CD4-positive, alpha-beta T cell treated with Interferon alpha-2 for 1 hour (primary cell): Measurements from ENCODE around the gene CDHR1.
"Not testable (repeated sequence)": the region's sequence is repeated elsewhere in the genome, so short reads cannot be mapped to it uniquely, and the experiment has no call there.

Source experiments
- DNase-seq, 2 donors: peaks; one replicate each; pipeline ENCODE4 v3.0.0-alpha.2; 2020 to 2022

Gene CDHR1

DNA sequence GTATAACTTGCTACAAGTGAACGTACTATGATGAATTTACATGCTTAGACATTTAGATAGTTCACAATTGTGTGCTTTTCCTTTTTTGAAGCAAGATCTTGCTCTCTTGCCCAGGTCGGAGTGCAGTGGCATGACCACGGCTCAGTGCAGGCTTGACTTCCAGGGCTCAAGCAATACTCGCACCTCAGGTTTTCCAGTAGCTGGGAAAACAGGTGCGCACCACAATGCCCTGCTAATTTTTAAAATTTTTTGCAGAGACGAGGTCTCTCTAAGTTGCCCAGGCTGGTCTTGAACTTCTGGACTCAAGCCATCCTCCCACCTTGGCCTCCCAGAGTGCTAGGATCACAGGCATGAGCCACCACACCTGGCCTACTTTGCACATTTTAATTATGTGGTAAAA, 18.9 kb upstream of the CDHR1 start:
- DNase-seq = no peak

DNA sequence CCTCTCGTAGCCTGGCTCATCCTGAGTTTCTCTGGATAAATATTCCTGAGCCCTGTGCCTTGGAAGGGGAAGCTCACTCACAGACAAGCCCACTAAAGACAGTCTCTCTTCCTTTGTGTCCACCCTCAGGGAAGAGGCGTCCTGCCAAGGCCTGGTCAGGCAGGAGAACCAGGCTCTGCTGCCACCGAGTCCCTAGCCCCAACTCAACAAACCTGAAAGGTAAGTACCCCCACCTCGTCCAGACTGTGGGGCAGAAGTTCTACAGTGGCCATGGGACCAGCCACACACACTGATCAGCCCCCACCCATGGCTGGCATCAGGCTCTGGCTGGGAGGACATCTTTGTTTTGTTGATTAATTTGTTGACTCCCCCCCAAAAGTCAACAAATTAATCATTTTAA, 18.0 kb upstream of the CDHR1 start:
- DNase-seq = no peak

- no peak for DNase-seq
Observed at GRCh38 chr10:84176836-84177474, 17.4 kb upstream of the CDHR1 start.

GRCh38 chr10:84177541-84178141, 16.7 kb upstream of the CDHR1 start:
- peak; percentile 67 to 74 for DNase-seq

- DNase-seq = no peak
Observed at GRCh38 chr10:84178160-84178609, 16.2 kb upstream of the CDHR1 start.

DNA sequence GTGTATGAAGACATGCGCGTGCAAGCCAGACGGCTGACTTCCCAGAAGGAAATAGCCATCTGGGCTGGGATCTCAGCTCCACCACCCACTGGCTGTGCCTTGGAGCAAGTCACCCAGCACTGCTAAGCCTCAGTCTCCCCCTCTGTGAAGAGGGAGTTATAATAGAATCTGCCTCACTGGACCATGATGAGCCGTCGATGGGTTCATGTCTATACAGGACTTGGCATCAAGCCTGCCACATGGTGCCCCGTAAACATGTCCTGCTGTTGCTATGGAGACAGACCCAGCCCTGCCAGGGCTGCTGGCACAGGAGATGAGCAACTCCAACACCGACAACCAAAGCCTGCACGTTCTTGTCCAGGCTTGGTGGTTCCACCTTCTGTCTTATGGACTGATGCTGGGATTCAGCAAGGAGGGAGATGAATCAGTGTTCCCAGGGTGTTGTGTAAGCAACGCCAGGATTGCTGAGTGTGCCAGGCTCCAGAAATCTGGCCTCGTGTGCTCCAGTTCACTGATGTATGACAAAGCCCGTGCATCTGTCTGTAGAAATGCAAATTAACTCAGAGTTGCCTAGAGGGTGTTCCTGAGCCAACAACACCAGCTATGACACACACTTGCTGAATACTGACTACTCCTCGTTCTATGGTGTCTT, 15.2 kb upstream of the CDHR1 start:
- peak; percentile 33 to 53 for DNase-seq

- DNase-seq = not testable (repeated sequence)
Observed at GRCh38 chr10:84180386-84180785, 14.0 kb upstream of the CDHR1 start.

GRCh38 chr10:84181631-84182030, 12.7 kb upstream of the CDHR1 start:
- no peak for DNase-seq

DNA sequence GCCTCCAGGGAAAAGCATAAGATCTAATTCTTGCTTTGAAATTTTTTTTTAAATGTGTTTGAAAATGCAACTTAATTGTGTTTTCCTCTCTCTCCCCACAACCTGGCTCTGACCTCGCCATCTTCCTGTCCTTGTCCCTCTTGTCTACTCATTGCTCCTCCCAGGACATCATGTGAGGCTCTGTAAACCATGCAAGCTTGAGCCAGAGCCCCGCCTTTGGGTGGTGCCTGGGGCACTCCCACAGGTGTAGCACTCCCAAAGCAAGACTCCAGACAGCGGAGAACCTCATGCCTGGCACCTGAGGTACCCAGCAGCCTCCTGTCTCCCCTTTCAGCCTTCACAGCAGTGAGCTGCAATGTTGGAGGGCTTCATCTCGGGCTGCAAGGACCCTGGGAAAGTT, 9.8 kb upstream of the CDHR1 start:
- no peak for DNase-seq

- no peak for DNase-seq
Observed at GRCh38 chr10:84185526-84186175, 8.7 kb upstream of the CDHR1 start.

GRCh38 chr10:84188815-84189214, 5.5 kb upstream of the CDHR1 start:
- no peak for DNase-seq

- DNase-seq = no peak
Observed at GRCh38 chr10:84190621-84191020, 3.7 kb upstream of the CDHR1 start.

DNA sequence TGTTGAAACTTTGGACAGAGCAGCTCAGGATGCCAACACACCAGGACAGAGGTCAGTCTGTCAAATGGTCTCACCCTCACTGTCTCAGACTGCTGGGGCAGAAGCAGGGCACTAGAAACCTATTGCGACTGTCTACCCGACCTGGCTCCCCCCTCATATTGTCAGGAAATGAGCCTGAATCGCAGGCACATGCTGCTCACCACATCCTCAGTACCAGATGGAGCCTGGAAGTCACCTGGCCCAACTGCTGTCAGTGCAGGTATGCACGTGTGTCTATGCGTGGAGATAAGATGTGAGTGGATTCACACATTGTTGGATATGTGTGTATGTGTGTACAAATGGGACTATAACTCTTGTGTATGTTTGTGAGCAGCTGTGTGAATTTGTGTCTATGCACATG, 3.2 kb upstream of the CDHR1 start:
- DNase-seq = peak; percentile 18 to 43

DNA sequence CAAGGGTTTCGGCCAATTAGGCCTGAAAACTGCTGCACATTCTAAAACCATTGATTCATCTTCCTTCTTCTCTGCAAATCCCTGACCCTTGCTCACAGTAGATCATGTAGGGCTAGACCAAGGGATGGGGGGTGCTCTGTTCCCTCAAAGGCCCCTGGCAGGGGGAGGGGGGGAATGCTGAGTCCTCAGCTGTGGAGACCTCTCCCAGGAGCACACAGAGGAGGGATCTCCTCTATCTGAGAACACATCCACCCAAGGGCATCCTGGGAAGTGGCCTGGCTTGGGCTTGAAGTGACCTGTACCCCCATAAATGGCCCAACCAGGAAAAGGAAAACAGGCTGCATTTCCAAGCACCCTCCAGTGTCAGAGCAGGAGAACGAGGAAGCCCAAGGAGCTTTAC, 1.0 kb upstream of the CDHR1 start:
- DNase-seq = no peak

DNA sequence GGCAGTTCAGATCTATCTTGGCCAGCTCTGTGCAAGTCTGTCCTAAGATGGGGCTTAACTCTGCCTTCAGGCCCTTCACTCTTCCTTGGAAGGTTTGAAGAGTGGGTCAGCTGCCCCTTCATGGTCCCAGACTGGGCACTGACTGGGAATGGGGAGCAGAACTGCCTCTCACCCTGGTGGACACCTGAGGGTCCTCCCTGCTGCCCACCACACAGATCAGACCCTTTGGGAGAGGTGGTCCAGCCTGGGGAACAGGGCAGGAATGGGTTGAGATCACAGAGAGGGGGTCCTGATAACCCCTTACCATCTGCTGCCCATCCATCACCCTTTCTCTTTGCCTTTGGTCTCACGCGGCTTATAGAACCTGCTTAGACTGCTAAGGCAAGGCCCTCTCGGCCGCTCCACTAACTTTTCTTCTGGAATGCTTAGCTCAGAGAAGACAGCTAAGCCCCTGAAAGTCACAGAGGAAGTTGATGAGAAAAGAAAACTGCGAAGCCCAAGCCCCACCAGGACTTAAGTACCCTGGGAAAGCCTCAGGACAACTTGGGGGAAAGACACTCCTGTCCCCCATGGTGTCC, 402 bp upstream of the CDHR1 start:
- DNase-seq = no peak

DNA sequence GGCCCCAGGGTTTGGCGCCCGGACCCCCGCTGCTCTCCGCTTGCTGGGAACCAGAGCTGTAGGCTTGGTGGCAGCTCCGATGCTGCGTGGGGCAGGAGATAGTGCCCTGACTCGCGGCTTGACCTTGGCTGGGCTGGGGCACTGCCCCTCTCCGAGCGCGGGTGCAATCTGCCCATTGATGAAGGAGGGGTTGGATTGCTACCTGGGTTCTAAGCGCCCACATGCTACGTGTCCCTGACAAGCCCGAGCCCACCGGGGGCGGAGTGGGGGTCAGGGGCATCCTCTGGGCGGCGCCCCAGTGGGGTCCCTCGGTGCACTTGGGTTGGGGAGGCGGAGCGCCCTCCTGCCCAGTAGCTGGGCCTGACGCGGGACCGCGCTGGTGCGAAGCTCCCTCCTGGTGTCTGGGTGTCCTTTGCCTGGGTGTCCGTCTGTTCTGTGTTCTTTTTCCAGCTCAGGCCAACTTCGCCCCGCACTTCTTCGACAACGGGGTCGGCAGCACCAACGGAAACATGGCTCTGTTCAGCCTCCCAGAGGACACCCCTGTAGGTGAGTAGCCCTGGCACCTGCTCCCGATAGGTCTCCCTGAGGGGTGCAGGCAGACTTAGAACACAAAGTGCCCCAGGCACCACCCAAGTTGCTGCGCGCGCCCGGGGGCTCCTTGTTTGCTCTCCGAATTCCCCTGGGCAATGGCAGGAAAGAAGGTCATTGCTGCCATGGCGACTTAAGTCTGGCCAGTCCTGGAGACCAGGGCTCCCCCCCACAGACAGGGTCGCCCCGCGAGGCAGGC, 900 bp downstream of the CDHR1 start:
- no peak for DNase-seq

DNA sequence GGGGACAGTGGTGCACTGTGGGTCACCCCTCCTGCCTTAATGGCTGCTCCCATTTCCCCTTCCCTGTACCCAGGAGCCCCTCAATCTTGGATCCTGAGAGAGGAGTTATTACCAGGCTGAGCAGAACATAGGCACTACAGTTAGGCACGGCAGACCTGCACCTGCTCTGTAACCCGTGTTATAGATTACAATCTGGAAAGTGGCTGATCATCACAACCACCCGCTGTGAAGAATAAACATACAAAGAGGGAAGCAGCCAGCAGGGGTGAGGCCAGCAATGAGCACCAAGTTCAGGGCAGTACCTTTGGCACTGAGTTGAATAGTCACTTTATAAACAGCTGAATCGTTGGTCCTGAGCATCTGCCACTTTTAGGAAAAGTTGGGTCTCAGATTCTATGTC, 1.7 kb downstream of the CDHR1 start:
- DNase-seq = no peak

DNA sequence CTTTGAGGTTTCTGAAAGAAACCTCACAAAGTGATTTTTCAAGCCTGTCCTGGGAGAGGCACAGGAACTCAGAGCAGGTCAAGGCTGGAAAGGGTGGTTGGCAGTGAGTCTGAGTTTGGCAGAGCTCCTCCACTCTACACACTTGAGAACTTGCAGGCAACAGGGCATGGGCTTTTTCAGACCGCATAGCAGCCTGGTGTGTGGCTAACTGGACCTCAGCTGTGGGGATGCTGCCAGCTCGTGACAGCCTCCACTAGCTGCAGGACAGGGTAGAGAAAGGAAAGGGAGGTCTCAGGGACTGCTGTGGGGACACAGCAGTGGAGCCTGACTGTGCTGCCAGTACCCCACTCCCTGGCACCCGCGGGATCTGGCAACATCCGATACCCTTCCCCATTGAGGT, 2.6 kb downstream of the CDHR1 start:
- DNase-seq = no peak

- no peak for DNase-seq
Observed at GRCh38 chr10:84197643-84198042, 3.3 kb downstream of the CDHR1 start.

DNA sequence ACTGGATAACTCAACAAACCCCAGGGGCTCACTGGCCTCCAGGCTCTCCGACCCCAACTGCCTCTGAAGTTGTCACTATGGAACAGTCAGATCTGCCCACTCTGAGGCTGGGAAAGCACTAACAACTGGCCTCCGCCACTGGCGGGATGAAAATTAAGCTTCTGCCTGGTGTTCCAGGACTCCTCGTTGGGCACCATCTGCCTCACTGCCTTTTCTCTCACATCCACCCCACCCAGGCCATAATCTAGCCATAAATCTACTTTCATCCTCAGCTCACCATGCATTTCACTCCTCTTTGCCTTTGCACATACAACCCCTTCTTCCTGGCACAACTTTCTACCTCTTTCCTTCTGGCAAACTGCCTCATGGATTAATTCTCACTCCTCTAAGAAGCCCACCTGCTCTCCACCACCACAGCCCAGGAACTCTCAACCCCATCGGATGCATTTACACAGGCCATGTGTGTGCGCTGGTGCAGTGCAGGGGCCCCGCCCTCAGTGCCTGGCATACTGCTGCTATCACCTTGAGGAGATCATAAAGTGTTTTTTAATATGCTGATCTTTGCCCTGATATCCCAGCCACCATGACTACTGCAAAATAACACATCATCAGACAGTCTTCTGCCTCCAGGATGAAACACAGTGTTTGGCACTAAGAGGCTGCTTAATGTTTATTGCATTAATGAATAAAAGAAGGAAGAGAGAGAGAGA, 4.0 kb downstream of the CDHR1 start:
- DNase-seq = no peak

GRCh38 chr10:84200537-84201243, 6.4 kb downstream of the CDHR1 start:
- DNase-seq = no peak

- DNase-seq = no peak
Observed at GRCh38 chr10:84201244-84201606, 6.9 kb downstream of the CDHR1 start.
